HG03159 (cell line): ENCODE data around the gene POU2F3.

Source experiments
- ATAC-seq: cut with Tn5 transposase; IDR thresholded peaks from one replicate; pipeline ENCODE4 v1.9.1; 2021; ENCODE audit warnings: mild to moderate bottlenecking, moderate library complexity; ENCODE audit not compliant: unreplicated experiment

POU2F3 gene

GRCh38 chr11:120314861-120315260 lies 74.9 kb downstream of the POU2F3 start:
- ATAC-seq = no peak

DNA sequence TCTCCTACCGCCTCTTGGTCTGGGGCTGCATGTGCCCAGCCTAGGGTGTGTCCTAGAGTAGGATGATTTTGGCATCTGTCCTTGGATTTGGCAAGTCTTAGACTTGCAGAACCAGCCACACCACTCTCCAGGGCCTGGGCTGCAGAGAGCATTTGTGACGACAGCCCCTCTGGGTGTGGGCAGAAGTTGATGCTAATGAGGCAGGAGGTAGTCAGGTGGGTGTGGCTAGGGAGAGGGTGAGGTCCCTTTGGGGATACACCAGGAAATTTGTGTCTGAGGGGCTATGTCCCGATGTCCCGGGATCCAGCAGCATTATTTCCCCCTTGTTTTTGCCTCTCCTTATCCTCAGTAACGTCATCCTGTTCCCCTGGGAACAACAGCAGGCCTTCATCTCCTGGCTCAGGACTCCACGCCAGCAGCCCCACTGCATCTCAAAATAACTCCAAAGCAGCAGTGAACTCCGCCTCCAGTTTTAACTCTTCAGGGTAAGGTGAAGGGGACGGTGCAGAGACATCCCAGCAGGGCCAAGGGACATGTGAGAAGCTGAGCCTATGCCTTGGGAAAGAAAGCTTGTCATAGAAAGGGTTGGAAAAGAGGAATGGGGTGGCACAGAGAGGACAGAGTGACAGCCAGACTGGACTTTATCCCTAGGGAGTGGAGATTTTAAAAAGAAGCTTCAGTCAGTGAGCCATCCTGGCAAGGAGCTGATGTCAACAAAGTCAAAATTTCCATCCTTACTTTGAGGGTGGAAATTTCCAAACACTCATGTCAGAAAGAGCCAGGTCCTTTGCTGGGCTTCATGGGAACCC lies 77.1 kb downstream of the POU2F3 start:
- ATAC-seq = no peak

- ATAC-seq = no peak
Measured at GRCh38 chr11:120317689-120318480, 77.9 kb downstream of the POU2F3 start.

DNA sequence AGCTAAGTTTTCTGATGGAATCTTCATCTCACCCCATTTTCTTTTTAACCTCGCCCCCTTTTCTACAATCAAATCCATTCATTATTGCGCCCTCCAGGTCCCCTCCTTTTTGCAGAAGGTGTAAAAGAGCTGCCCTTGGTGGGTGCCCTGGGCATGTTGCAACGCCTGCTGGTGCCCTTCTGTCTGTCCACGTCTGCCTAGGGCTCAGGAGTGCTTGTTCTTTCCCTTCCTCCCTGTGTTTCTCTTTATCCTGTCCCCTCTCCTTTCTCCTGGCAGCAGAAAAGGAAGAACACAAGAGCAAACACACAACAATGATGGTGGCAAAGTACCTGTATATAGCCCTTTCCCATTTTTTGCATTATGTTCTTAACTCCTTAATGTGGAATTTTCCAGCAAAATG lies 79.0 kb downstream of the POU2F3 start:
- no peak for ATAC-seq

DNA sequence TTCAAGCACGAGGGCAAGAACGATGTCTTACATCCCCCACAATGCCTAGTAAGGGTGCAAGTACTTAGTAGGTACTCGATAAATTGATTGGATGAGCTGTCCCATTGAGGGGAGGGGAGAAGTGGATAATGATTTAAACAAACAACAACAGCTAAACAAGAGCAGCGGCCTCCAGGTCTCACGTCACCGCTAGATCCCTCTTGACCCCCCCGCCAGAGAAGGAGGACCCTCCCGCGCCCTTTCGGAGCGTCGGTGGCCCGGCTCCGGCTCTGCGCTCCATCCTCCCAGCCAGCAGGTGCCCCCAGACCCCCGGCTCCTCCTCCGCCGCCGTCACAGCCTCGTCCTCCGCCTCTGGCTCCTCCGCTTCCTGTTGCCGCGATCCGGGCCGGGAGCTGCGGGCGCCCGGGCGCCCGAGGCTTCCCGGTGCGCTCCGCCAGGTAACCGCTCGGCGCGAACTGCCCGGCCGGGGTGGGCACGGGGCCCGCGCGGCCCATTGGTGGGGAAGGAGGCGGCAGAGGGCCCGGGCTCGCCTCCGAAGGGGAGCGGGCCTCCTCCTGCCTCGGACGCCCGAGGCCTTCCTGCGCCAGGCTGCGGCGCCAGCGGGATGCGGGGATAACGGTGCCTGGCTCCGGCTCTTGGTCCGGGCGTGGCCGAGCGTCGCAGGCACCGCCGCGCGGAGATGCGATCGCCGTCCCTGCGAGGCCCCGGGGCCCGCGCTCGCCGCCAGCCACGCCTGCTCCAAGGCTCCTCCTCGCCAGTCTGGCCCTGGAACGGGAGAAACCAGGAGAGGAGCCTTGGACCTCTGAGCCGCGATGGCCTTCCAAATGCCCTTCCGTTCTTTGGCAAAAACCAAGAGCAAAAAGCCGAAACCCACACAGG lies 85.2 kb downstream of the POU2F3 start, which contains the start of gene TLCD5:
Gene TLCD5, plus strand, starts transcription at position 368 of the 879 bp plus-strand sequence. CDS start 2,143 bp downstream, outside the sequence.
- ATAC-seq = no peak

- no peak for ATAC-seq
Measured at GRCh38 chr11:120326228-120326627, 86.3 kb downstream of the POU2F3 start.

GRCh38 chr11:120326845-120327281 lies 86.9 kb downstream of the POU2F3 start:
- ATAC-seq = no peak

GRCh38 chr11:120327311-120327710 lies 87.4 kb downstream of the POU2F3 start:
- no peak for ATAC-seq

- ATAC-seq = no peak
Measured at GRCh38 chr11:120329556-120329955, 89.6 kb downstream of the POU2F3 start.

DNA sequence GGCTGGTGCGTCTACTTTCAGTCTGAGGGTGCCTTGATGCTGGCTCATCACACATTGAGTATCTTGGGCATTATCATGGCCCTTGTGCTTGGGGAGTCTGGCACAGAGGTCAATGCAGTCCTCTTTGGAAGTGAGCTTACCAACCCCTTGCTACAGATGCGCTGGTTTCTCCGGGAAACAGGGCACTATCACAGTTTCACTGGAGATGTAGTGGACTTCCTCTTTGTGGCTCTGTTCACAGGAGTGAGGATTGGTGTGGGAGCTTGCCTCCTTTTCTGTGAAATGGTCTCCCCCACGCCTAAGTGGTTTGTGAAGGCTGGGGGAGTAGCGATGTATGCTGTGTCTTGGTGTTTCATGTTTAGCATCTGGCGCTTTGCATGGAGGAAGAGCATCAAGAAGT lies 90.1 kb downstream of the POU2F3 start:
- ATAC-seq = no peak

DNA sequence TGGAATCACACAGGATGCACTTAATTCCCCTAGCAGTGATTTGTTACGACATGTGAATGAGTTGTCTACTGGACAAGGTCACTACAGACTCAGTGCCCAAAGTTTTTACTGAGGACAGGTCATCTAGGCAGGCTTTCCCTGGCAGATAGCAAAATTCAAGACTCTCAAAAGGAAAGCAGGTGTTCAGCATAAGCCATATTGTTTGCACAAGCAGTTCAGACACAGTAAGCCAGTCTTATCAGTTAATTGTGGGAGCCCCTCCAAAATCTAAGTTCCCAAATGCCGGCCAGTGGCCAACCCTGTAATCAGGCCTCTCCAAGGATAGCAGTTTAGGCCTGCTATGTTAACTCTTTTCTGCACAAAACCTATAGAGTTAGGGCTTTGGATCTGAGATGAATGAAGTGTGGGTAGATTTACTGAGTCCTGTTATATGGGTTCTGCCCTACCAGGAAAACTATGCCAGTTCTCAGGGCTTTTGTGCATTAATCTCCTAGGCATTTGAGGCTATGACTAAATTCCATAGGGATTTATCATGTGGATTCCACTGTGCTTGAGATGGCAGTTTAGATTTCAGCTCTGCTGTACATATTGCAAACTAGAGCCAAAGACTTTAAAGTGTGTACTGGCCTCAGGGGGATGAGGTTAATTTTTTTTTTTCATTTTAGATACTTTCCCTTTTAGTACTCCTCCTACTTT lies 91.5 kb downstream of the POU2F3 start:
- no peak for ATAC-seq

DNA sequence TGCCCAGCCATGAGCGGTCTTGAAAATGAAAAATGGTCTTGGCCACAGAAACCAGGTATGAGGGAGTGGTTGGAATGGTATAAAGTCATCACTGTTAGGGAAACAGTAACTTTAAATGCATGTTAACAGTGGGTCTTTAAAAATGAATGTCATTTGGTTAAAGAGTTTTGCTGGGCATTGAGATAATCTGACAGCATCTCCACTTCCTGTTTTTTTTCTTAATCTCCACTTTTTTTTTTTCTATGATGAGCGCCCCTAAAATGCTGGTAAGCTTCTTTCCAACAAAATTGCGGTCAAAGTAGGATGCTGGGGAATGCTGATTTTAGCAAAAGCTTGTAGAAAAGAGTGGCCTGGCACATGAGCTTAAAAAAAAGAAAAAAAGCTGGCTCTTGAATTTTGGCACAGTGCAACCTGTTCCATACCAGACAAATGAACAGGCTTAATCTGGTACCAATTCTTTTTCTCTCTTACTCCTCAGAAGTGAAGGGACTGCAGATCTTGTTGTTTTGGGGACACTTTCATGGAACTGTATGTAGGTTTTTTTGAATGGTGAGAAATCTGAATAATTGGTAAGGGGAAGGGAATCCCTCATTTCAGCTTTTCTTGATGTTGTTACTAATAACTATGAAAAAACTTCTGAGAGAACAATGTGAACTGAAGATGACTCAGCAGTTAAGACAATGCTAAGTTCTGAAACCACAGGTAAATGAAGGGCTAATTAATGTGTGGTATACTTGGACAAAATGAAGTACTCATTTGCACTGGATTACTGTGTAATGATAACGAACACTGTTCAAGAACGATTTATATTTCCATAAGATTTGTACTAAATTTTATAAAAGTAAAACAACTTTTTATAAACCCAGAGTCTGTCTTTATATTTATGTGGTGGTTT lies 93.1 kb downstream of the POU2F3 start:
- no peak for ATAC-seq

DNA sequence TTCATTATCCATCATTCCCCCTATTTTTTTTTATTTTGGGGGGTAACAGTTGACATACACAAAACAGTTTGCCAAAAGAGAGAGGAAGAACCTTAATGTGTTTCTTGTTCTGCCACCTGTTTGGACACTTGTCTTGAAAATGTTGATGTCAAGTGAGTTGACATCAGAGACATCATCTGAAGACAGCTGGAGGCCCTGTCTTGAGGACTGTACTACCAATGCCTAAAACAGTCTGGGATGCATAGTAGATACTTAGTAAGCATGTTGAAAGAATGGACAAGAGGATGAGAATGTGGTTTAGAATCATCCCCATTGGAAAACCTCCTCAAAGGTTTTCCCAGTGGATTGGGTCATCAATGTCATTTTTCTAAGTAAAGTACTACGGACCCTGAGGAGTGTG lies 93.9 kb downstream of the POU2F3 start:
- no peak for ATAC-seq

DNA sequence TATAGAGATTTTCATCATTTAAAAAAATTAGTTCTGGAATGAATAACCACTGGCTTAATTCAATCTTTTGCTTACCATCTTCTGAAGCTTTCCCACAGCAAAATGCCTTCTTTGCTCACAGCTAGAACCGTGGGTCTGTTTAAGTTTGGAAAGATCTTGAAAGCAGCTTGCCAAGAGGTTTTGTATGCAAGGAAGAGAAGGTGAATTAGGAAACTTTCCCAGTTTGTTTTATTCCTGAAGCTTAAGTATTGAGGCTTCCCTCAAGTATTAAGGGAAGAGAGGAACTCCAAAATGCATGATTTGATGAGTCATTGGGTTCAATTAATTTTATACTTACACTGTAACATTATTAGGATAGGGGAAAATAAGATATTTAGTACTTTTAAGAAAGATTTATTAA lies 94.4 kb downstream of the POU2F3 start:
- no peak for ATAC-seq

DNA sequence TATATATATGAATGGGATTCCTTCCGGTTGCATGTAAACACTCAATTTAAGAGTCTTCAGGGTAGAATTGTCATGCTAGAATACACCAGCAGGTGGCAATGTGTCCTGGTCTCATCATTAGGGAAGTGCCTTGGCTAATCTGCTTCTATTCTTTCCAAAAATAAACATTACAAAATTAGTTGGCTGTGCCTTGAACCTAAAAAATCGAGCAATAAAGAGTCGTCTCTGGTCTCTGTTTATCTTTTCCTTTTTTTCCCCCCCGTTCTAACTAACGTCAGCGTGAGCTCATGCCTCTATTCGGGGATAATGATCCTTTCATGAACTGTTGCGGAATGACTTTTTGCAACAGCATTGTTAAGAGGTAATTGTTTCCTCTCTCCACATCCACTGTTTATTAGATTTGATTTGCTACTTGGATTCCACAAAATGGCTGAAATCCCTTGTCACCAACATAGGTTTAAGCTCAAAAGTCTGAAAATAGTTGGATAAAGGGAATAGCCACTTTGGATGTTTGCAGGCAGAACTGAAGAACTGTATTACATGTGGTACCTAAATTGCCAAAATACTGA lies 95.0 kb downstream of the POU2F3 start:
- ATAC-seq = no peak

- ATAC-seq = peak; percentile 10
Measured at GRCh38 chr11:120335556-120335907, 95.6 kb downstream of the POU2F3 start.

GRCh38 chr11:120335908-120336640 lies 96.1 kb downstream of the POU2F3 start, which contains the start of gene ARHGEF12:
Gene ARHGEF12, plus strand, starts transcription at chr11:120336413. Its CDS starts 831 bp downstream, at chr11:120337244.
- peak; percentile 69 for ATAC-seq

DNA sequence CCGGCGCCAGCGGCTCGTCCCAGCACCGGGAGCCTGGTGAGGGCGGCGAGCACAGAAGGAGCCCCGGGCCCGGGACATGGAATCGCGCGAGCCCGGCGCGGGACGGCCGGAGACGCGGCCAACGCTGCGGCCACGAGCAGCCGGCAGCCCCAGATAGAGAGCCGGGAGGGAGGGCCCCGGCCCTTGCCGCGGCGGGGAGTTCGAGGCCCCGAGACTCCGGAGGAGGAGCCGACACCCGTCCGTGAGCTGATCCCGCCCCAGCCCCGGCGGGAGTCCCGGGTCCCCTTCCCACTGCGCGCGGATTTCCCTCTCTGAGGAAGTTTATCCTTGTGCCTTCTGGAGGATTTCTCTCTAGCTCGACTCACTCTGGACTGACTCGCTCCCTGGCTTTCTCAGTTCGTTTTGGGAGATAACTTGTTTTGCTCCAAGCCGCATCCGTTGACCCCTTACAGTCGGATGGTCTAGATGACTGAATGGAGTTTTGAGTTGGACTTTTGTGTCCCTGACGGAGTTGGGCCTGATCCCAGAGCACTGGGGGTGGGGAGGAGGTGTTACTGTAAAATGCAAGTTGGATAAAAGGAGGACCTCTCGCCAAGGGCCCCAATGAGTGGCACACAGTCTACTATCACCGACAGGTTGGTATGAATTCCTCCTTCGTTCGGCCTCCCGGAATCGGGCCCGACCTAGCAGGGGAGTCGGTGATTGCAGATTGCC lies 96.9 kb downstream of the POU2F3 start:
- ATAC-seq = peak; percentile 39
